PC-3 (cell line): ENCODE results near the gene ASXL1.

ENCODE experiments used
- CTCF ChIP-seq: fragments of 300-600 bp; sonication (generic); conservative IDR thresholded peaks from 2 replicates; pipeline ENCODE4 v1.5.1; 2017; ENCODE audit warnings: antibody characterized with exemption, low read depth, mild to moderate bottlenecking, low read length
- EZH2phosphoT487 ChIP-seq: fragments of 300-600 bp; sonication (generic); IDR thresholded peaks from 2 replicates; pipeline ENCODE4 v1.6.1; 2018; ENCODE audit warnings: mild to moderate bottlenecking, antibody characterized with exemption, low read length, borderline replicate concordance

GRCh38 chr20:32365564-32365963 lies 7.4 kb downstream of the ASXL1 start:
- TF ChIP-seq CTCF (no peak), EZH2phosphoT487 (no peak)
